DOHH2 (cell line): Measurements from ENCODE around the gene SPACA1.

Experiments
- EZH2phosphoT487 ChIP-seq: fragments of 200-600 bp; sonication (generic); IDR thresholded peaks from 2 replicates; pipeline ENCODE4 v1.6.1; 2017; ENCODE audit warnings: borderline replicate concordance, mild to moderate bottlenecking, antibody characterized with exemption, low read length, moderate library complexity, mixed read lengths
- TF ChIP-seq, protein P1 (sequence below): fragments of 200-600 bp; sonication (generic); IDR thresholded peaks from one replicate; pipeline ENCODE4 v1.5.1; 2014; ENCODE audit warnings: antibody characterized with exemption, mild to moderate bottlenecking, low read depth, low read length; ENCODE audit not compliant: poor library complexity, severe bottlenecking

- TF ChIP-seq, protein P1, sequence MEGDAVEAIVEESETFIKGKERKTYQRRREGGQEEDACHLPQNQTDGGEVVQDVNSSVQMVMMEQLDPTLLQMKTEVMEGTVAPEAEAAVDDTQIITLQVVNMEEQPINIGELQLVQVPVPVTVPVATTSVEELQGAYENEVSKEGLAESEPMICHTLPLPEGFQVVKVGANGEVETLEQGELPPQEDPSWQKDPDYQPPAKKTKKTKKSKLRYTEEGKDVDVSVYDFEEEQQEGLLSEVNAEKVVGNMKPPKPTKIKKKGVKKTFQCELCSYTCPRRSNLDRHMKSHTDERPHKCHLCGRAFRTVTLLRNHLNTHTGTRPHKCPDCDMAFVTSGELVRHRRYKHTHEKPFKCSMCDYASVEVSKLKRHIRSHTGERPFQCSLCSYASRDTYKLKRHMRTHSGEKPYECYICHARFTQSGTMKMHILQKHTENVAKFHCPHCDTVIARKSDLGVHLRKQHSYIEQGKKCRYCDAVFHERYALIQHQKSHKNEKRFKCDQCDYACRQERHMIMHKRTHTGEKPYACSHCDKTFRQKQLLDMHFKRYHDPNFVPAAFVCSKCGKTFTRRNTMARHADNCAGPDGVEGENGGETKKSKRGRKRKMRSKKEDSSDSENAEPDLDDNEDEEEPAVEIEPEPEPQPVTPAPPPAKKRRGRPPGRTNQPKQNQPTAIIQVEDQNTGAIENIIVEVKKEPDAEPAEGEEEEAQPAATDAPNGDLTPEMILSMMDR, result no peak
- no peak for TF ChIP-seq EZH2phosphoT487
These were observed 937 bp downstream of the SPACA1 start for GRCh38 chr6:88048578-88048977.
